Activated T-cell treated with anti-CD3 and anti-CD28 coated beads, Interleukin-2, amount 50 U/mL, for 48 hours (primary cell): Measurements from ENCODE around the gene MGST3.
"Not testable (repeated sequence)": the region's sequence is repeated elsewhere in the genome, so short reads cannot be mapped to it uniquely, and the experiment has no call there.

ENCODE experiments used
- DNase-seq, 2 experiments: peaks; one replicate each; pipeline ENCODE4 v3.0.0-alpha.2; 2020

Gene MGST3

GRCh38 chr1:165701922-165702321 lies 70.9 kb downstream of the MGST3 start:
- not testable (repeated sequence) for DNase-seq

GRCh38 chr1:165703648-165704047 lies 72.6 kb downstream of the MGST3 start:
- DNase-seq, result no peak
